GM12872 (cell line): ENCODE measurements around the gene CCDC38.

Experiments used
- CTCF ChIP-seq: IDR thresholded peaks from 3 replicates; pipeline ENCODE4 v1.5.1; 2011; ENCODE audit warnings: low read depth, mild to moderate bottlenecking, low read length, moderate library complexity; ENCODE audit not compliant: insufficient read depth

Gene CCDC38

GRCh38 chr12:95881331-95881955 is 61.0 kb downstream of the CCDC38 start:
- no peak for TF ChIP-seq CTCF

GRCh38 chr12:95880895-95881294 is 61.5 kb downstream of the CCDC38 start:
- TF ChIP-seq CTCF, result no peak

- TF ChIP-seq CTCF, result no peak
Measured at GRCh38 chr12:95877622-95878021, 64.8 kb downstream of the CCDC38 start.

- no peak for TF ChIP-seq CTCF
Measured at GRCh38 chr12:95874452-95874851, 68.0 kb downstream of the CCDC38 start.

- TF ChIP-seq CTCF, result no peak
Measured at GRCh38 chr12:95870897-95871296, 71.5 kb downstream of the CCDC38 start.

GRCh38 chr12:95863337-95863736 is 79.1 kb downstream of the CCDC38 start:
- no peak for TF ChIP-seq CTCF

GRCh38 chr12:95862038-95862437 is 80.4 kb downstream of the CCDC38 start:
- no peak for TF ChIP-seq CTCF
